ENCODE results near the gene KRTAP3-2. TPM values are rescaled to one million over a fixed set of nuclear protein-coding genes. Genes with fewer than 3 reads are reported as not detected.

Gene KRTAP3-2
- total and polyA plus RNA-seq, 10 donors = not detected

DNA sequence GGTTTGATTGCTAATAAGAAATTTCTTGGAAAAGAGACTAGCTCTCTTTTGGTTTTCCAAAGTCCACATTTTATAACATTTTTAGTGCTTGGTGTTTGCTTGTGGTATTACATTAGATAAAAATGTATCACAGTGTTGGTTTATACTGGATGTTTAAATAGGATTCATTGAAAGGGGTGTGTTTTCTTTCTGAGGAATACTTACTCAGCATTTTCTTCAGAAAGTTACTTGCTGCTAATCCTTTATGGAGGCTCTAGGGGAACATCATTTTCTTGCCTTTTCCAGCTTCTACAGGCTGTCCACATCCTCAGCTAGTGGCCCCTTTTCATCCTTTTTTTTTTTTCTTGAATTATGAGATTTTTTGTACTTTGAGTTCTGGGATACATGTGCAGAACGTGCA, 32.1 kb downstream of the KRTAP3-2 start:
- no peaks in the 10 kb centered on the region for H3K36me3 ChIP-seq
- no peak overlapping the region for H3K27ac ChIP-seq
- TF ChIP-seq POLR2AphosphoS5 (IDR thresholded peaks at IDR 0.05) = no peak
- no peak for TF ChIP-seq CTCF (IDR thresholded peaks at IDR 0.05 in 8 of 11, conservative IDR thresholded peaks at IDR 0.05 in 3 of 11)
- TF ChIP-seq POLR2A (IDR thresholded peaks at IDR 0.05) = no peak
- no peak overlapping the region for H3K4me3 ChIP-seq
- H3K4me1 ChIP-seq = no peaks in the 10 kb centered on the region
- H3K27me3 ChIP-seq (replicated peaks in 1 of 7) = peaks cover 0 to 4% (median 0%) of the 10 kb centered on the region in 7 donors
- 72 to 87% (median 85%) methylated on average over 1 of the region's 1 CpG for WGBS, 5 donors
- intact Hi-C loops (cut with DNase I; ENCODE audit: low total_unique reads) = no loop called here
- no peak for DNase-seq
- no peaks in the 10 kb centered on the region for H3K9me3 ChIP-seq

DNA sequence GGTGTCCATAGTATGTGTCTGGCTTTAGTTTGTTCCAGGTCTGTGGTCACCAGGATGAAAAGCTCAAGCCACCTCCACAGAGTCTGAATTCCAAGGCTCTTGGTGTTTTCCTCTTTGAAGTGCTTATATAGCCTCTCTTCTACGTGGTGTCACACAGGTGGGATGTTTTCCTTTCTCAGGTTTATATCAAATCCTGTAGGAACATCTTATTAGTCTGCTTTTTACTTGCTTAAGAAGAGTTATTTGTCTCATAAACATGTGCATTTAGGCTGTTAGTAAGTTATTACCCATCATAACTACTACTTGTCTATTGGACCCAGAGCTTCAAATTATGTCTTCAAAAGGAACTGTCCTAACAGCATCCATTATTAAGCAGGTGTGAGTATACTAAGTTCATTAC, 32.9 kb downstream of the KRTAP3-2 start, which contains the start of gene KRT39:
Gene KRT39 (minus strand): TSS at position 101 of the 400 bp plus-strand sequence. CDS start 92 bp downstream, at position 9.
- Histone ChIP-seq H3K27ac (no peak within 1 kb of the TSS), H3K4me3 (no peak within 1 kb of the TSS), H3K4me1 (no peaks in the 10 kb centered on the region), H3K27me3 (replicated peaks in 1 of 7) (peaks cover 0 to 4% (median 0%) of the 10 kb centered on the region in 7 donors), H3K36me3 (no peaks in the 10 kb centered on the region), H3K9me3 (no peaks in the 10 kb centered on the region)
- no peak for DNase-seq
- intact Hi-C loops (cut with DNase I; ENCODE audit: low total_unique reads) = no loop called here
- 48 to 69% (median 66%) methylated on average over 1 of the region's 1 CpG for WGBS, 5 donors
- TF ChIP-seq POLR2A (IDR thresholded peaks at IDR 0.05) = no peak
- TF ChIP-seq CTCF (IDR thresholded peaks at IDR 0.05 in 8 of 11, conservative IDR thresholded peaks at IDR 0.05 in 3 of 11) = no peak
- no peak for TF ChIP-seq POLR2AphosphoS5 (IDR thresholded peaks at IDR 0.05)

DNA sequence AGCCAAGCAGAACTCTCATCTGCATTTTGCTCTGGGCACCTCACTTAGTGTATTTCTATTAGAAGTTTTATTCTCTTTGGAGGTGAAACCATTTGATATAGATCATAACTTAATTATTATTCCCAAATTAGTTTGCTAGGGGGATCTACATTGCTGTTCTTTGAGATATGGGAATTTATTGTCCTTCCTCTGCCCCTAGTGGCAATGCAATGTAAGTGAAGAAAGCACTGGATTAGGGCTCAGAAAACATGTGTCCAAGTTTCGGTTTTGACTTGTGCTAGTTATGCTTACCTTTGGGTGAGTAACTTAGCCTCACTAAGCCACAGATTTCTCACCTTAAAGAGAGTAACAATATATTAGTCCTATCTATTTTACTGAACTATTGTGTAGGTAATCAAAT, 35.9 kb downstream of the KRTAP3-2 start:
- Histone ChIP-seq H3K36me3 (no peaks in the 10 kb centered on the region), H3K27me3 (replicated peaks in 1 of 7) (peaks cover 0 to 6% (median 0%) of the 10 kb centered on the region in 7 donors), H3K27ac (no peak overlapping the region), H3K4me1 (no peaks in the 10 kb centered on the region), H3K4me3 (no peak overlapping the region), H3K9me3 (no peaks in the 10 kb centered on the region)
- DNase-seq = no peak
- intact Hi-C loops (cut with DNase I; ENCODE audit: low total_unique reads) = no loop called here
- peak in 10 of 11 experiments; percentile 20 to 81 (median 62) for TF ChIP-seq CTCF (IDR thresholded peaks at IDR 0.05 in 8 of 11, conservative IDR thresholded peaks at IDR 0.05 in 3 of 11)
- no peak for TF ChIP-seq POLR2A (IDR thresholded peaks at IDR 0.05)
- 47 to 59% (median 51%) methylated on average over 1 of the region's 1 CpG for WGBS, 5 donors

GRCh38 chr17:40962059-40962561, 37.6 kb downstream of the KRTAP3-2 start:
- peaks cover 0 to 6% (median 0%) of the 10 kb centered on the region in 7 donors for H3K27me3 ChIP-seq (replicated peaks in 1 of 7)
- H3K27ac ChIP-seq = no peak overlapping the region
- H3K36me3 ChIP-seq = no peaks in the 10 kb centered on the region
- no peak for DNase-seq
- no peaks in the 10 kb centered on the region for H3K9me3 ChIP-seq
- TF ChIP-seq CTCF (IDR thresholded peaks at IDR 0.05 in 8 of 11, conservative IDR thresholded peaks at IDR 0.05 in 3 of 11) (no peak), POLR2A (IDR thresholded peaks at IDR 0.05) (no peak), POLR2AphosphoS5 (IDR thresholded peaks at IDR 0.05) (no peak)
- intact Hi-C loops (cut with DNase I; ENCODE audit: low total_unique reads) = no loop called here
- whole genome bisulfite sequencing, 5 donors = 81 to 89% (median 83%) methylated on average over 4 of the region's 4 CpGs
- no peak overlapping the region for H3K4me3 ChIP-seq
- no peaks in the 10 kb centered on the region for H3K4me1 ChIP-seq
